Neural cell (in vitro differentiated cells): ENCODE measurements around the gene SRSF12. TPM values are rescaled to one million over a fixed set of nuclear protein-coding genes. Genes with fewer than 3 reads are reported as not detected.

Experiments used
- H2AFZ ChIP-seq: fragments of 200-600, 300-800 bp; sonication (generic), shearing (Covaris generic); 2 replicates; pipeline ENCODE4 v1.6.0; 2014; ENCODE audit warnings: low read depth, mild to moderate bottlenecking, antibody characterized with exemption, low read length, moderate library complexity
- H3F3A ChIP-seq: fragments of 200-600 bp; shearing (Covaris generic); 2 replicates; pipeline ENCODE4 v1.6.1; 2016; ENCODE audit warnings: mild to moderate bottlenecking, moderate library complexity, mixed read lengths, antibody characterized with exemption, low read length; ENCODE audit not compliant: insufficient read depth, poor library complexity, severe bottlenecking
- H3K27ac ChIP-seq: fragments of 200-600, 300-800 bp; sonication (generic), shearing (Covaris generic); 2 replicates; pipeline ENCODE4 v1.5.1; 2014; ENCODE audit warnings: mild to moderate bottlenecking, low read length, moderate library complexity
- H3K27me3 ChIP-seq: fragments of 300-800, 200-600 bp; sonication (generic), shearing (Covaris generic); 2 replicates; pipeline ENCODE4 v1.6.0; 2014; ENCODE audit warnings: mild to moderate bottlenecking, low read depth, low read length, moderate library complexity; ENCODE audit not compliant: insufficient read depth
- H3K36me3 ChIP-seq: fragments of 300-800, 200-600 bp; sonication (generic), shearing (Covaris generic); 2 replicates; pipeline ENCODE4 v1.5.1; 2014; ENCODE audit warnings: mild to moderate bottlenecking, antibody characterized with exemption, low read length, moderate library complexity; ENCODE audit not compliant: insufficient read depth
- H3K4me2 ChIP-seq: fragments of 300-800, 200-600 bp; sonication (generic), shearing (Covaris generic); 2 replicates; pipeline ENCODE4 v1.6.0; 2014; ENCODE audit warnings: mild to moderate bottlenecking, low read length
- H3K4me3 ChIP-seq: fragments of 300-800, 200-600 bp; sonication (generic), shearing (Covaris generic); 2 replicates; pipeline ENCODE4 v1.5.1; 2014; ENCODE audit warnings: mild to moderate bottlenecking, low read length, moderate library complexity
- H3K79me2 ChIP-seq: fragments of 200-600 bp; shearing (Covaris generic); replicated peaks from 2 replicates; pipeline ENCODE4 v1.6.0; 2014; ENCODE audit warnings: mild to moderate bottlenecking, low read length, moderate library complexity; ENCODE audit not compliant: insufficient read depth
- H3K9ac ChIP-seq: fragments of 300-800, 200-600 bp; sonication (generic), shearing (Covaris generic); 2 replicates; pipeline ENCODE4 v1.6.1; 2016; ENCODE audit warnings: mild to moderate bottlenecking, low read length, mixed read lengths
- H3K9me2 ChIP-seq: fragments of 200-600 bp; shearing (Covaris generic); 2 replicates; pipeline ENCODE4 v1.6.1; 2016; ENCODE audit warnings: mild to moderate bottlenecking, low read length, mixed read lengths; ENCODE audit not compliant: insufficient read depth
- H3K9me3 ChIP-seq: fragments of 200-600, 300-800 bp; sonication (generic), shearing (Covaris generic); 2 replicates; pipeline ENCODE4 v1.6.1; 2016; ENCODE audit warnings: mild to moderate bottlenecking, mixed run types, low read length, moderate library complexity, mixed read lengths
- H4K20me1 ChIP-seq: fragments of 200-600 bp; shearing (Covaris generic); 2 replicates; pipeline ENCODE4 v1.6.1; 2016; ENCODE audit warnings: mild to moderate bottlenecking, mixed run types; ENCODE audit not compliant: insufficient read depth
- EP300 ChIP-seq: fragments of 450-650 bp; conservative IDR thresholded peaks from 2 replicates; pipeline ENCODE4 v1.6.1; 2014; ENCODE audit warnings: antibody characterized with exemption, mild to moderate bottlenecking, moderate library complexity; ENCODE audit not compliant: poor library complexity, severe bottlenecking
- EZH2 ChIP-seq: fragments of 200-600, 300-800 bp; shearing (Covaris generic), sonication (generic); IDR thresholded peaks from 2 replicates; pipeline ENCODE4 v1.6.1; 2014; ENCODE audit warnings: antibody characterized with exemption, low read length, borderline replicate concordance, mild to moderate bottlenecking; ENCODE audit not compliant: insufficient read depth, poor library complexity, severe bottlenecking
- MXI1 ChIP-seq: fragments of 450-650 bp; conservative IDR thresholded peaks from 2 replicates; pipeline ENCODE4 v1.6.1; 2014; ENCODE audit warnings: antibody characterized with exemption, mild to moderate bottlenecking; ENCODE audit not compliant: poor library complexity, severe bottlenecking
- POLR2AphosphoS5 ChIP-seq: IDR thresholded peaks from 2 replicates; pipeline ENCODE4 v1.6.1; 2012
- RAD21 ChIP-seq: fragments of 450-650 bp; conservative IDR thresholded peaks from 2 replicates; pipeline ENCODE4 v1.6.1; 2014; ENCODE audit warnings: antibody characterized with exemption, mild to moderate bottlenecking, moderate library complexity
- TAF1 ChIP-seq: IDR thresholded peaks from 2 replicates; pipeline ENCODE4 v1.6.1; 2012; ENCODE audit warnings: low read depth
- polyA plus RNA-seq: library from polyadenylated mRNA; depleted of rRNA; stranded (reverse); fragments of >200 nt; gene quantifications from 2 replicates; pipeline ENCODE4 v1.2.3, GENCODE V29; 2014
- TF ChIP-seq, protein P1 (sequence below): fragments of 450-650 bp; IDR thresholded peaks from 2 replicates; pipeline ENCODE4 v1.5.1; 2014; ENCODE audit warnings: antibody characterized with exemption, mild to moderate bottlenecking, moderate library complexity; ENCODE audit not compliant: poor library complexity, severe bottlenecking
- TF ChIP-seq, protein P2 (sequence below): IDR thresholded peaks from 2 replicates; pipeline ENCODE4 v1.6.1; 2012; ENCODE audit warnings: borderline replicate concordance

SRSF12 gene
- polyA plus RNA-seq, 1 donor from 2014 or later: 44.0 TPM

DNA sequence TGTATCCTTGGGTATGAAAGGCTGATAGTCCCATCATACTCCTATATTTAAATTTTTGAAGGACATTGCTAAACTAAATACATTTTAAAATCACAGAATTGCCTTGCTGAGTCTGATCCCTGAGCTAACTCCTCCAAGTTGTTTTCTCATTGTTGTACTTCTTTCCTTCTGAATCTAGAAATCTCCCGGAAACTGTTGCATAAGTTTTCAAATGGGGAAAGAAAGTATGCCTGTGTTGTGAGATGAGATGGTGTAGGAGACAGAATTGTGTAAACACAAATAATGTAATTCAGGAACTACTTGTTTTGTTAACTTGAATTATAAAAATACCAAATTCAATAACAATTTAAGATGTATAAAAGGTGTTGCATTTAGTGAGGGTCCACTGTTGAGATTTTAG is 30.0 kb downstream of the SRSF12 start:
- Histone ChIP-seq H3K79me2 (peaks cover 34% of the 10 kb centered on the region), H3K9me3 (no peaks in the 10 kb centered on the region), H3F3A (no peaks in the 10 kb centered on the region), H3K4me3 (no peak overlapping the region), H2AFZ (no peak overlapping the region), H3K36me3 (no peaks in the 10 kb centered on the region), H3K9me2 (no peaks in the 10 kb centered on the region), H3K27ac (no peak overlapping the region), H4K20me1 (peaks cover 16% of the 10 kb centered on the region), H3K4me2 (no peak overlapping the region), H3K9ac (no peak overlapping the region), H3K27me3 (no peaks in the 10 kb centered on the region)
- TF ChIP-seq, protein P1, sequence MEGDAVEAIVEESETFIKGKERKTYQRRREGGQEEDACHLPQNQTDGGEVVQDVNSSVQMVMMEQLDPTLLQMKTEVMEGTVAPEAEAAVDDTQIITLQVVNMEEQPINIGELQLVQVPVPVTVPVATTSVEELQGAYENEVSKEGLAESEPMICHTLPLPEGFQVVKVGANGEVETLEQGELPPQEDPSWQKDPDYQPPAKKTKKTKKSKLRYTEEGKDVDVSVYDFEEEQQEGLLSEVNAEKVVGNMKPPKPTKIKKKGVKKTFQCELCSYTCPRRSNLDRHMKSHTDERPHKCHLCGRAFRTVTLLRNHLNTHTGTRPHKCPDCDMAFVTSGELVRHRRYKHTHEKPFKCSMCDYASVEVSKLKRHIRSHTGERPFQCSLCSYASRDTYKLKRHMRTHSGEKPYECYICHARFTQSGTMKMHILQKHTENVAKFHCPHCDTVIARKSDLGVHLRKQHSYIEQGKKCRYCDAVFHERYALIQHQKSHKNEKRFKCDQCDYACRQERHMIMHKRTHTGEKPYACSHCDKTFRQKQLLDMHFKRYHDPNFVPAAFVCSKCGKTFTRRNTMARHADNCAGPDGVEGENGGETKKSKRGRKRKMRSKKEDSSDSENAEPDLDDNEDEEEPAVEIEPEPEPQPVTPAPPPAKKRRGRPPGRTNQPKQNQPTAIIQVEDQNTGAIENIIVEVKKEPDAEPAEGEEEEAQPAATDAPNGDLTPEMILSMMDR: no peak
- no peak for TF ChIP-seq EZH2
- TF ChIP-seq RAD21: no peak

DNA sequence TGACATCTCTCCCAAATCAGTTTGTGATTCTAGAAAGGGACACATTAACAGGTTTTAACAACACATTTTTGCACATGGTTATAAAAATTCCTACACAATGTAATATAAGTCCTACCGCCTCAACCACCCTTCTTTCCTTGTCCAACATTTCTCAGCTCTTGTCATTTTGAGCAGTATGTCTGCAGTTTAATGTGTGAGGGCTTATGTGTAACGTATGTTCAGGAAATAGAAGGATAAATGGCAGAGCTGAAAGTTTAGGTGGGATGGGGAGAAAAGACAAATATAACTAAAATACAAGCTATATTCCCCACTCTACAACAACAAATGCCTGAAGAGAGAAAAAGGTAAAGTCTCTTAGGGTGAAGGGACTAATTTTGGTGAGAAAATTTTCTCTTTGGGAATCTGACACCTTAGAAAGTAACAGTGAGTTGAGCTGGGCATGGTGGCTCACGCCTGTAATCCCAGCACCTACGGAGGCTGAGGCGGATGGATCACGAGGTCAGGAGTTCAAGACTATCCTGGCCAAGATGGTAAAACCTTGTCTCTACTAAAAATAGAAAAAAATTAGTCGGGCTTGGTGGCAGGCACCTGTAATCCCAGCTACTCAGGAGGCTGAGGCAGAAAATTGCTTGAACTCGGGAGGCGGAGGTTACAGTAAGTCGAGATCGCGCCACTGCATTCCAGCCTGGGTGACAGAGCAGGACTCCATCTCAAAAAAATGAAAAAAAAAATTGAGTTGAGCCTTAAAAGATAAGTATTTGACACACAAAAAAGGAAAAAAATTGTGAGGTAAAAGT is 32.3 kb downstream of the SRSF12 start:
- Histone ChIP-seq H3K9me3 (no peaks in the 10 kb centered on the region), H4K20me1 (peaks cover 29% of the 10 kb centered on the region), H3K9ac (no peak overlapping the region), H2AFZ (no peak overlapping the region), H3K27ac (no peak overlapping the region), H3K9me2 (no peaks in the 10 kb centered on the region), H3K4me3 (no peak overlapping the region), H3K36me3 (no peaks in the 10 kb centered on the region), H3K4me2 (no peak overlapping the region), H3K27me3 (no peaks in the 10 kb centered on the region), H3F3A (no peaks in the 10 kb centered on the region), H3K79me2 (peaks cover 48% of the 10 kb centered on the region)
- TF ChIP-seq MXI1 (no peak), EZH2 (no peak)

DNA sequence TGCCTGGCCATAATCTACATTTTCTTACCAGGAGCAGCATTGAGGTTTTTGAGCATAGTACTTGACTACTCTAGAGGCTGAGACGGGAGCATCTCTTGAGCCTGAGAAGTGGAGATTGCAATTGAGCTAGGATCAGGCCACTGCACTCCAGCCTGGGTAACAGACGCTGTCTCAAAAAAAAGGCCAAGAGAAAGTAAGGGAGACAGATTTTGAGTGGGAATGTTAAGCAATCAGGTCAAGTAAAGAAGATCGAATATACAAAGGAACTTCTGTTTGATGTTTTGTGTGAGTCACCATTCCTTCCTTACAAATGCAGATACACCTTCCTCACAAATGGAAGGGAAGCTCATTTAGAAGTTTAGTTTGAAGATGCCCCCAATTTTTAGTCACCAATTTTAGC is 32.9 kb downstream of the SRSF12 start:
- H3K9me2 ChIP-seq: no peaks in the 10 kb centered on the region
- no peak overlapping the region for H3K27ac ChIP-seq
- no peak for TF ChIP-seq POLR2AphosphoS5
- TF ChIP-seq, protein P2, sequence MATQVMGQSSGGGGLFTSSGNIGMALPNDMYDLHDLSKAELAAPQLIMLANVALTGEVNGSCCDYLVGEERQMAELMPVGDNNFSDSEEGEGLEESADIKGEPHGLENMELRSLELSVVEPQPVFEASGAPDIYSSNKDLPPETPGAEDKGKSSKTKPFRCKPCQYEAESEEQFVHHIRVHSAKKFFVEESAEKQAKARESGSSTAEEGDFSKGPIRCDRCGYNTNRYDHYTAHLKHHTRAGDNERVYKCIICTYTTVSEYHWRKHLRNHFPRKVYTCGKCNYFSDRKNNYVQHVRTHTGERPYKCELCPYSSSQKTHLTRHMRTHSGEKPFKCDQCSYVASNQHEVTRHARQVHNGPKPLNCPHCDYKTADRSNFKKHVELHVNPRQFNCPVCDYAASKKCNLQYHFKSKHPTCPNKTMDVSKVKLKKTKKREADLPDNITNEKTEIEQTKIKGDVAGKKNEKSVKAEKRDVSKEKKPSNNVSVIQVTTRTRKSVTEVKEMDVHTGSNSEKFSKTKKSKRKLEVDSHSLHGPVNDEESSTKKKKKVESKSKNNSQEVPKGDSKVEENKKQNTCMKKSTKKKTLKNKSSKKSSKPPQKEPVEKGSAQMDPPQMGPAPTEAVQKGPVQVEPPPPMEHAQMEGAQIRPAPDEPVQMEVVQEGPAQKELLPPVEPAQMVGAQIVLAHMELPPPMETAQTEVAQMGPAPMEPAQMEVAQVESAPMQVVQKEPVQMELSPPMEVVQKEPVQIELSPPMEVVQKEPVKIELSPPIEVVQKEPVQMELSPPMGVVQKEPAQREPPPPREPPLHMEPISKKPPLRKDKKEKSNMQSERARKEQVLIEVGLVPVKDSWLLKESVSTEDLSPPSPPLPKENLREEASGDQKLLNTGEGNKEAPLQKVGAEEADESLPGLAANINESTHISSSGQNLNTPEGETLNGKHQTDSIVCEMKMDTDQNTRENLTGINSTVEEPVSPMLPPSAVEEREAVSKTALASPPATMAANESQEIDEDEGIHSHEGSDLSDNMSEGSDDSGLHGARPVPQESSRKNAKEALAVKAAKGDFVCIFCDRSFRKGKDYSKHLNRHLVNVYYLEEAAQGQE: no peak
- no peak for TF ChIP-seq TAF1
- TF ChIP-seq MXI1: no peak
- TF ChIP-seq EP300: no peak
- peaks cover 29% of the 10 kb centered on the region for H4K20me1 ChIP-seq
- H3K27me3 ChIP-seq: no peaks in the 10 kb centered on the region
- no peak overlapping the region for H3K4me2 ChIP-seq
- H3F3A ChIP-seq: no peaks in the 10 kb centered on the region
- H2AFZ ChIP-seq: no peak overlapping the region
- no peak overlapping the region for H3K9ac ChIP-seq
- peaks cover 48% of the 10 kb centered on the region for H3K79me2 ChIP-seq
- H3K36me3 ChIP-seq: no peaks in the 10 kb centered on the region
- H3K9me3 ChIP-seq: no peaks in the 10 kb centered on the region
- H3K4me3 ChIP-seq: no peak overlapping the region
